ENCODE data around the gene DEPDC5. TPM values are rescaled to one million over a fixed set of nuclear protein-coding genes. Genes with fewer than 3 reads are reported as not detected.

DEPDC5 gene
- total and polyA plus RNA-seq, 9 of the 15 experiments (the other 6 are each of a cell fraction or from before 2014, with no cell fraction given), result 2.3 to 12.3 (median 10.7) TPM

DNA sequence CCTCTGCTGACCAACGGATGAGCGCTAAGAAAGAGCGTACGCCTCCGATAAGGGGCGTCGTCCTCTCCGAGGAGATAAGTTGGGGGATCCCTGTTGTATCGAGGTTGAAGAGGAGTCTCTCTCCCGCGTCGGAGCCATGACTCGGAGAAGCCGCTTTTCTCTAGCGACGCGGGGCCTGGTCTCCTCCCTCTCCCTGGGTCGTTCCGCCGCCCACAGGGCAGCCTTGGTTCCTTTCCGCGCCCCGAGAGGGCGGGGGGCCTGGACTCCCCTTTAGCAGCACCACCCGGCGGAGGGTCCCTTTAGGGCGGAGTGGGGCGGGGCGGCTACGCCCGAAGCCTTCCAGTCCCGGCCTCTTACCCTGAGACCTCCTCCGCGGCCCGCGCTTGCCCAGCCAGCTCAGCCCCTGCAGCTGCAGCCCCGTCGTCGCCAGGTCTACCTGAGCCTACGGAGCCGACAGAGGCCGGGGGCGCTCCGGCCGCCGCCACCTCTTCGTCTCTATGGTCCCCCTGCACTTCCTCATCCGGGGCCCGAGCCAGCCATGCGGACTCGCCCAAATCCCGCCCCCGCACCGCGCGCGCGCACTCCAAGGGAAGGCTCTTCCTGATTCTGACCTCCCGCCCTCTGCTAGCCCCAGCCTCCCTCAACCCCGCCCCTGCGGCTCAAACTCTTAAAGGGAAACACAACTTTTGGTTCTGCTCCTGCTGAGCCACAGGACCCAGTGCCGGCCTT is 4.0 kb upstream of the DEPDC5 start, which contains the start of gene PRR14L (continued):
- TF ChIP-seq AFF1 (IDR thresholded peaks at IDR 0.05; ENCODE audit: low read depth in 1 of 2, partially characterized antibody in 2 of 2) (no peak), ZNF551 (CRISPR knock-in tag; IDR thresholded peaks at IDR 0.05) (no peak), TAF7 (tag; IDR thresholded peaks at IDR 0.05) (peak; percentile 78), PHF20 (IDR thresholded peaks at IDR 0.05; ENCODE audit: partially characterized antibody) (peak; percentile 81), ZNF197 (CRISPR knock-in tag; IDR thresholded peaks at IDR 0.05; ENCODE audit: low read depth) (no peak), KLF10 (CRISPR knock-in tag; IDR thresholded peaks at IDR 0.05) (no peak), CCNT2 (IDR thresholded peaks at IDR 0.05; ENCODE audit: borderline replicate concordance, extremely low read depth, insufficient read length, low read depth, low read length) (peak; percentile 69)
- TF ChIP-seq, protein P1, sequence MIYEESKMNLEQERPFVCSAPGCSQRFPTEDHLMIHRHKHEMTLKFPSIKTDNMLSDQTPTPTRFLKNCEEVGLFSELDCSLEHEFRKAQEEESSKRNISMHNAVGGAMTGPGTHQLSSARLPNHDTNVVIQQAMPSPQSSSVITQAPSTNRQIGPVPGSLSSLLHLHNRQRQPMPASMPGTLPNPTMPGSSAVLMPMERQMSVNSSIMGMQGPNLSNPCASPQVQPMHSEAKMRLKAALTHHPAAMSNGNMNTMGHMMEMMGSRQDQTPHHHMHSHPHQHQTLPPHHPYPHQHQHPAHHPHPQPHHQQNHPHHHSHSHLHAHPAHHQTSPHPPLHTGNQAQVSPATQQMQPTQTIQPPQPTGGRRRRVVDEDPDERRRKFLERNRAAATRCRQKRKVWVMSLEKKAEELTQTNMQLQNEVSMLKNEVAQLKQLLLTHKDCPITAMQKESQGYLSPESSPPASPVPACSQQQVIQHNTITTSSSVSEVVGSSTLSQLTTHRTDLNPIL (CRISPR knock-in tag; IDR thresholded peaks at IDR 0.05), result no peak
- TF ChIP-seq, protein P2, sequence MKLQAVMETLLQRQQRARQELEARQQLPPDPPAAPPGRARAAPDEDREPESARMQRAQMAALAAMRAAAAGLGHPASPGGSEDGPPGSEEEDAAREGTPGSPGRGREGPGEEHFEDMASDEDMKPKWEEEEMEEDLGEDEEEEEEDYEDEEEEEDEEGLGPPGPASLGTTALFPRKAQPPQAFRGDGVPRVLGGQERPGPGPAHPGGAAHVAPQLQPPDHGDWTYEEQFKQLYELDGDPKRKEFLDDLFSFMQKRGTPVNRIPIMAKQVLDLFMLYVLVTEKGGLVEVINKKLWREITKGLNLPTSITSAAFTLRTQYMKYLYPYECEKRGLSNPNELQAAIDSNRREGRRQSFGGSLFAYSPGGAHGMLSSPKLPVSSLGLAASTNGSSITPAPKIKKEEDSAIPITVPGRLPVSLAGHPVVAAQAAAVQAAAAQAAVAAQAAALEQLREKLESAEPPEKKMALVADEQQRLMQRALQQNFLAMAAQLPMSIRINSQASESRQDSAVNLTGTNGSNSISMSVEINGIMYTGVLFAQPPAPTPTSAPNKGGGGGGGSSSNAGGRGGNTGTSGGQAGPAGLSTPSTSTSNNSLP (IDR thresholded peaks at IDR 0.05; ENCODE audit: borderline replicate concordance, low read depth, low read length), result no peak
- TF ChIP-seq, protein P3, sequence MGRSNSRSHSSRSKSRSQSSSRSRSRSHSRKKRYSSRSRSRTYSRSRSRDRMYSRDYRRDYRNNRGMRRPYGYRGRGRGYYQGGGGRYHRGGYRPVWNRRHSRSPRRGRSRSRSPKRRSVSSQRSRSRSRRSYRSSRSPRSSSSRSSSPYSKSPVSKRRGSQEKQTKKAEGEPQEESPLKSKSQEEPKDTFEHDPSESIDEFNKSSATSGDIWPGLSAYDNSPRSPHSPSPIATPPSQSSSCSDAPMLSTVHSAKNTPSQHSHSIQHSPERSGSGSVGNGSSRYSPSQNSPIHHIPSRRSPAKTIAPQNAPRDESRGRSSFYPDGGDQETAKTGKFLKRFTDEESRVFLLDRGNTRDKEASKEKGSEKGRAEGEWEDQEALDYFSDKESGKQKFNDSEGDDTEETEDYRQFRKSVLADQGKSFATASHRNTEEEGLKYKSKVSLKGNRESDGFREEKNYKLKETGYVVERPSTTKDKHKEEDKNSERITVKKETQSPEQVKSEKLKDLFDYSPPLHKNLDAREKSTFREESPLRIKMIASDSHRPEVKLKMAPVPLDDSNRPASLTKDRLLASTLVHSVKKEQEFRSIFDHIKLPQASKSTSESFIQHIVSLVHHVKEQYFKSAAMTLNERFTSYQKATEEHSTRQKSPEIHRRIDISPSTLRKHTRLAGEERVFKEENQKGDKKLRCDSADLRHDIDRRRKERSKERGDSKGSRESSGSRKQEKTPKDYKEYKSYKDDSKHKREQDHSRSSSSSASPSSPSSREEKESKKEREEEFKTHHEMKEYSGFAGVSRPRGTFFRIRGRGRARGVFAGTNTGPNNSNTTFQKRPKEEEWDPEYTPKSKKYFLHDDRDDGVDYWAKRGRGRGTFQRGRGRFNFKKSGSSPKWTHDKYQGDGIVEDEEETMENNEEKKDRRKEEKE (IDR thresholded peaks at IDR 0.05; ENCODE audit: borderline replicate concordance in 1 of 2, control insufficient read depth in 1 of 2, low read depth in 2 of 2, low read length in 1 of 2), result no peak
- TF ChIP-seq, protein P4, sequence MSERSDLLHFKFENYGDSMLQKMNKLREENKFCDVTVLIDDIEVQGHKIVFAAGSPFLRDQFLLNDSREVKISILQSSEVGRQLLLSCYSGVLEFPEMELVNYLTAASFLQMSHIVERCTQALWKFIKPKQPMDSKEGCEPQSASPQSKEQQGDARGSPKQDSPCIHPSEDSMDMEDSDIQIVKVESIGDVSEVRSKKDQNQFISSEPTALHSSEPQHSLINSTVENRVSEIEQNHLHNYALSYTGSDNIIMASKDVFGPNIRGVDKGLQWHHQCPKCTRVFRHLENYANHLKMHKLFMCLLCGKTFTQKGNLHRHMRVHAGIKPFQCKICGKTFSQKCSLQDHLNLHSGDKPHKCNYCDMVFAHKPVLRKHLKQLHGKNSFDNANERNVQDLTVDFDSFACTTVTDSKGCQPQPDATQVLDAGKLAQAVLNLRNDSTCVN (CRISPR knock-in tag; IDR thresholded peaks at IDR 0.05), result no peak

All from K562 (cell line).